Panc1 (cell line): ENCODE measurements around the gene CALU. TPM values are rescaled to one million over a fixed set of nuclear protein-coding genes. Genes with fewer than 3 reads are reported as not detected.
A peak's percentile ranks its signal among the peaks of the same experiment; 100 is the strongest.

Experiments
- ATAC-seq: fragments of 200-7000 bp; cut with Tn5 transposase; 2 replicates; pipeline ENCODE4 v1.9.1; 2020; ENCODE audit warnings: mild to moderate bottlenecking, moderate library complexity
- BruUV-seq: library from RNA; stranded (reverse); fragments of 400-500 nt; replicated peaks from 2 replicates; lab custom pipeline; 2021; lab: Mats Ljungman, UMichigan
- CTCF ChIA-PET: fragments of 300-600 bp; sonication (Branson Sonifier 250); formaldehyde crosslinking; loops from one replicate; lab custom pipeline; 2022; ENCODE audit warnings: antibody characterized with exemption; lab: Charles Lee
- POLR2A ChIA-PET: fragments of 300-600 bp; sonication (Branson Sonifier 250); formaldehyde crosslinking; loops from one replicate; lab custom pipeline; 2022; ENCODE audit warnings: antibody characterized with exemption; lab: Charles Lee
- DNase-seq: peaks from one replicate; pipeline ENCODE4 v3.0.0-alpha.2; 2010; ENCODE audit warnings: low read depth, low spot score
- H3K27ac ChIP-seq: 2 replicates; pipeline ENCODE4 v1.5.1; 2011; ENCODE audit warnings: mild to moderate bottlenecking, low read length, inconsistent platforms
- H3K27me3 ChIP-seq: fragments of 200-500 bp; sonication (Bioruptor generic); 2 replicates; pipeline ENCODE4 v1.6.0; 2014; ENCODE audit warnings: low read length, inconsistent platforms; ENCODE audit not compliant: control insufficient read depth, insufficient read depth
- H3K36me3 ChIP-seq: fragments of 200-500 bp; sonication (Bioruptor generic); 2 replicates; pipeline ENCODE4 v1.5.1; 2014; ENCODE audit warnings: inconsistent platforms, mild to moderate bottlenecking, low read length, moderate library complexity; ENCODE audit not compliant: control insufficient read depth, insufficient read depth
- H3K4me1 ChIP-seq: 2 replicates; pipeline ENCODE4 v1.5.1; 2011; ENCODE audit warnings: inconsistent platforms, mild to moderate bottlenecking, low read length, moderate library complexity; ENCODE audit not compliant: control insufficient read depth, insufficient read depth
- H3K4me3 ChIP-seq, 2 experiments: 2 replicates each; pipeline ENCODE4 v1.5.1; 2011 to 2012; ENCODE audit warnings: low read depth in 2 of 2, low read length in 2 of 2, mild to moderate bottlenecking in 2 of 2, inconsistent platforms in 1 of 2, moderate library complexity in 1 of 2
- H3K9me3 ChIP-seq: fragments of 200-500 bp; sonication (Bioruptor generic); 2 replicates; pipeline ENCODE4 v1.5.1; 2014; ENCODE audit warnings: low read depth, mild to moderate bottlenecking, inconsistent platforms, low read length, moderate library complexity; ENCODE audit not compliant: control insufficient read depth, insufficient read depth
- POLR2AphosphoS5 ChIP-seq: IDR thresholded peaks from 2 replicates; pipeline ENCODE4 v1.6.1; 2012; ENCODE audit warnings: mild to moderate bottlenecking, low read depth, low read length, moderate library complexity
- SIN3A ChIP-seq: IDR thresholded peaks from 2 replicates; pipeline ENCODE4 v1.6.1; 2012; ENCODE audit warnings: low read depth, mild to moderate bottlenecking, low read length, moderate library complexity, borderline replicate concordance; ENCODE audit not compliant: insufficient read depth
- TCF7L2 ChIP-seq: IDR thresholded peaks from 2 replicates; pipeline ENCODE4 v1.6.1; 2011; ENCODE audit warnings: mild to moderate bottlenecking, low read depth, low read length, inconsistent platforms
- in situ Hi-C: cut with HindIII; loops from 2 replicates; pipeline ENCODE4 v1.10.0; 2016; ENCODE audit warnings: low sequenced_read_pairs, low pct_unique_long_range_greater_than_20kb
- intact Hi-C: fragments of 100-400 bp; cut with micrococcal nuclease; formaldehyde crosslinking; loops from one replicate; pipeline ENCODE4 v1.10.0; 2022; ENCODE audit not compliant: unreplicated experiment
- total RNA-seq: library from RNA; stranded (reverse); gene quantifications from one replicate; pipeline ENCODE4 v1.2.1, GENCODE V29; 2021; ENCODE audit not compliant: unreplicated experiment
- TF ChIP-seq, protein P1 (sequence below), 2 experiments: IDR thresholded peaks; 2 replicates each; pipeline ENCODE4 v1.6.1; 2011 to 2012; ENCODE audit warnings: low read depth in 2 of 2, control low read depth in 1 of 2, low read length in 1 of 2, mild to moderate bottlenecking in 1 of 2, moderate library complexity in 1 of 2; ENCODE audit not compliant: insufficient read depth in 1 of 2
- TF ChIP-seq, protein P2 (sequence below): fragments of 450-650 bp; IDR thresholded peaks from 2 replicates; pipeline ENCODE4 v1.5.1; 2017; ENCODE audit warnings: mild to moderate bottlenecking

Gene CALU
- total RNA-seq, 1 experiment from 2014 or later = 210 TPM

DNA sequence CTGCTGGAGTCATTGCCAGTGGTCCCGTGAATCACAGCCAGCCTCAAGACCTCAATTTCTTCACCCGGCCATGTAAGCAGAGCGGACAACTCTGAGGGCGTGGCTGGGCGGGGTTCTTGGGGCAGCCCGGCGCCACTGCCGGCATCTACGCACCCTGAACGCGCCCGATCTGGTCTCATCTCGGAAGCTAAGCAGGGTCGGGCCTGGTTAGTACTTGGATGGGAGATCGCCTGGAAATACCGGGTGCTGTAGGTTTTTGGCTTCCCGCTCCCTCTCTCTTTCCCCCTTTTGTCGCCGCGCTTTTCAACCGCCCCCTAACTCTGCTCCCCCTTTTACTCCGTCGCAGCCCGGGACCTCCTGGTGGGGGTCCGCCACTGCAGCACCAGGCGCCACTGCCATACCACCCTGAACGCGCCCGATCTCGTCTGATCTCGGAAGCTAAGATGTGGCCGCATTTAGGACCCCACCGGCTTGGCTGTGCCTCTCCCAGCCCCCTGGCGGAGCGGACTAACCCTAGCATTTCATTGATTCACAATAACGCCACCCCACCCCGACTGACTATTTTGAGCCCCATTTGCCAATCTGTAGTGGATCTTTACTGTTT is 41.8 kb upstream of the CALU start:
- DNase-seq (no peak), ATAC-seq (peak; percentile 95)
- H3K4me3 ChIP-seq = peak overlapping the region; percentile 54 to 57
- no peaks in the 10 kb centered on the region for H3K36me3 ChIP-seq
- intact Hi-C loops (no loop called here), in situ Hi-C loops (no loop called here)
- peaks cover 5% of the 10 kb centered on the region for H3K27me3 ChIP-seq
- ChIA-PET CTCF (interaction anchor here (1.0 kb wide), 1 partner anchor 16 kb away, joined by 8 read pairs; no protein-coding TSS in a partner anchor), POLR2A (no interaction called here)
- H3K27ac ChIP-seq = no peak overlapping the region
- 0 out of 2 replicates have a peak, but pooled peaks have one; percentile 44 for TF ChIP-seq TCF7L2
- TF ChIP-seq, protein P1, sequence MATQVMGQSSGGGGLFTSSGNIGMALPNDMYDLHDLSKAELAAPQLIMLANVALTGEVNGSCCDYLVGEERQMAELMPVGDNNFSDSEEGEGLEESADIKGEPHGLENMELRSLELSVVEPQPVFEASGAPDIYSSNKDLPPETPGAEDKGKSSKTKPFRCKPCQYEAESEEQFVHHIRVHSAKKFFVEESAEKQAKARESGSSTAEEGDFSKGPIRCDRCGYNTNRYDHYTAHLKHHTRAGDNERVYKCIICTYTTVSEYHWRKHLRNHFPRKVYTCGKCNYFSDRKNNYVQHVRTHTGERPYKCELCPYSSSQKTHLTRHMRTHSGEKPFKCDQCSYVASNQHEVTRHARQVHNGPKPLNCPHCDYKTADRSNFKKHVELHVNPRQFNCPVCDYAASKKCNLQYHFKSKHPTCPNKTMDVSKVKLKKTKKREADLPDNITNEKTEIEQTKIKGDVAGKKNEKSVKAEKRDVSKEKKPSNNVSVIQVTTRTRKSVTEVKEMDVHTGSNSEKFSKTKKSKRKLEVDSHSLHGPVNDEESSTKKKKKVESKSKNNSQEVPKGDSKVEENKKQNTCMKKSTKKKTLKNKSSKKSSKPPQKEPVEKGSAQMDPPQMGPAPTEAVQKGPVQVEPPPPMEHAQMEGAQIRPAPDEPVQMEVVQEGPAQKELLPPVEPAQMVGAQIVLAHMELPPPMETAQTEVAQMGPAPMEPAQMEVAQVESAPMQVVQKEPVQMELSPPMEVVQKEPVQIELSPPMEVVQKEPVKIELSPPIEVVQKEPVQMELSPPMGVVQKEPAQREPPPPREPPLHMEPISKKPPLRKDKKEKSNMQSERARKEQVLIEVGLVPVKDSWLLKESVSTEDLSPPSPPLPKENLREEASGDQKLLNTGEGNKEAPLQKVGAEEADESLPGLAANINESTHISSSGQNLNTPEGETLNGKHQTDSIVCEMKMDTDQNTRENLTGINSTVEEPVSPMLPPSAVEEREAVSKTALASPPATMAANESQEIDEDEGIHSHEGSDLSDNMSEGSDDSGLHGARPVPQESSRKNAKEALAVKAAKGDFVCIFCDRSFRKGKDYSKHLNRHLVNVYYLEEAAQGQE (IDR thresholded peaks at IDR 0.05; ENCODE audit: insufficient read depth in 1 of 2, low read depth in 2 of 2, low read length in 1 of 2) = no peak
- TF ChIP-seq, protein P2, sequence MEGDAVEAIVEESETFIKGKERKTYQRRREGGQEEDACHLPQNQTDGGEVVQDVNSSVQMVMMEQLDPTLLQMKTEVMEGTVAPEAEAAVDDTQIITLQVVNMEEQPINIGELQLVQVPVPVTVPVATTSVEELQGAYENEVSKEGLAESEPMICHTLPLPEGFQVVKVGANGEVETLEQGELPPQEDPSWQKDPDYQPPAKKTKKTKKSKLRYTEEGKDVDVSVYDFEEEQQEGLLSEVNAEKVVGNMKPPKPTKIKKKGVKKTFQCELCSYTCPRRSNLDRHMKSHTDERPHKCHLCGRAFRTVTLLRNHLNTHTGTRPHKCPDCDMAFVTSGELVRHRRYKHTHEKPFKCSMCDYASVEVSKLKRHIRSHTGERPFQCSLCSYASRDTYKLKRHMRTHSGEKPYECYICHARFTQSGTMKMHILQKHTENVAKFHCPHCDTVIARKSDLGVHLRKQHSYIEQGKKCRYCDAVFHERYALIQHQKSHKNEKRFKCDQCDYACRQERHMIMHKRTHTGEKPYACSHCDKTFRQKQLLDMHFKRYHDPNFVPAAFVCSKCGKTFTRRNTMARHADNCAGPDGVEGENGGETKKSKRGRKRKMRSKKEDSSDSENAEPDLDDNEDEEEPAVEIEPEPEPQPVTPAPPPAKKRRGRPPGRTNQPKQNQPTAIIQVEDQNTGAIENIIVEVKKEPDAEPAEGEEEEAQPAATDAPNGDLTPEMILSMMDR = peak; percentile 67
- no peak for TF ChIP-seq SIN3A
- no peak for TF ChIP-seq POLR2AphosphoS5
- H3K4me1 ChIP-seq = no peaks in the 10 kb centered on the region
- H3K9me3 ChIP-seq = no peaks in the 10 kb centered on the region
- no TSS peak for BruUV-seq

DNA sequence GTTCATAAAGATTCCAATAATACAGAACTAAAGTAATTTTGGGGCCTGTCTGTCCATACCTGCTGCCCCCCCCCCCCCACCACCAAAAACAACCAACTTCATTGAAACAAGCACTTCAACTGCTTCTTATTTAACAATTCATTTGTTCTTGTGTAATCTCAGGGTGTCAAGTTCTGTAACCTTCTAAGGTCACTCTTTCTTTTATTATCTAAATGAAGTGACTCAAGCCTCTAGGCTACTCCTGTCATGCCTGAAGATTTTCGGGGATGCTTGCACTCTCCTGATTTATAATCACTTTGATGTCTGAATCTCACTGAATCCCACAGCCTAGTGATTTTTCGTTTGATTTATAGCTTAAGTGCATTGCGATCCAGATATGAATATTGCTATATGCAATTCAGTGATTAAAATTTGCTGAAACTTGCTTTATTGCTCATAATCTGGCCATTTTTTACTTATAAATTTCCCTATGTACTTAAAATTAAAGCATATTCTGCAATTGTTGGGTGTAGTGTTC is 39.9 kb upstream of the CALU start:
- ChIA-PET CTCF (no interaction called here), POLR2A (no interaction called here)
- Histone ChIP-seq H3K4me1 (no peaks in the 10 kb centered on the region), H3K4me3 (no peak overlapping the region), H3K27me3 (peaks cover 7% of the 10 kb centered on the region), H3K27ac (no peak overlapping the region), H3K9me3 (no peaks in the 10 kb centered on the region), H3K36me3 (no peaks in the 10 kb centered on the region)
- in situ Hi-C loops (no loop called here), intact Hi-C loops (no loop called here)
- ATAC-seq (no peak), DNase-seq (no peak)
- TF ChIP-seq, protein P1 (IDR thresholded peaks at IDR 0.05; ENCODE audit: insufficient read depth in 1 of 2, low read depth in 2 of 2, low read length in 1 of 2) = no peak
- TF ChIP-seq, protein P2 = no peak
- TF ChIP-seq TCF7L2 (no peak), POLR2AphosphoS5 (no peak), SIN3A (no peak)
- no TSS peak for BruUV-seq
